Smooth muscle cell (in vitro differentiated cells): ENCODE results near the gene SCGB1C1. TPM values are rescaled to one million over a fixed set of nuclear protein-coding genes. Genes with fewer than 3 reads are reported as not detected.
"Not testable (repeated sequence)": the region's sequence is repeated elsewhere in the genome, so short reads cannot be mapped to it uniquely, and the experiment has no call there.

Experiments
- DNase-seq: peaks from one replicate; lab custom pipeline; 2025; ENCODE audit not compliant: unreplicated experiment; lab: John Stamatoyannopoulos, UW
- H2AFZ ChIP-seq: fragments of 200-600 bp; sonication (generic); 2 replicates; pipeline ENCODE4 v1.6.0; 2016; ENCODE audit warnings: antibody characterized with exemption, low read depth, mild to moderate bottlenecking
- H3F3A ChIP-seq: fragments of 200-600 bp; sonication (generic); 2 replicates; pipeline ENCODE4 v1.6.0; 2017; ENCODE audit warnings: antibody characterized with exemption, low read depth
- H3K27ac ChIP-seq: fragments of 200-600 bp; sonication (generic); 2 replicates; pipeline ENCODE4 v1.5.1; 2016; ENCODE audit warnings: low read depth, mild to moderate bottlenecking
- H3K27me3 ChIP-seq: fragments of 200-600 bp; sonication (generic); 2 replicates; pipeline ENCODE4 v1.6.1; 2016; ENCODE audit warnings: low read depth, mild to moderate bottlenecking
- H3K36me3 ChIP-seq: fragments of 200-600 bp; sonication (generic); 2 replicates; pipeline ENCODE4 v1.5.1; 2016; ENCODE audit warnings: low read depth
- H3K4me1 ChIP-seq: fragments of 200-600 bp; sonication (generic); 2 replicates; pipeline ENCODE4 v1.5.1; 2016; ENCODE audit warnings: low read depth
- H3K4me2 ChIP-seq: fragments of 200-600 bp; sonication (generic); 2 replicates; pipeline ENCODE4 v1.6.0; 2016; ENCODE audit warnings: mild to moderate bottlenecking
- H3K4me3 ChIP-seq: fragments of 200-600 bp; sonication (generic); 2 replicates; pipeline ENCODE4 v1.5.1; 2016; ENCODE audit warnings: mild to moderate bottlenecking
- H3K79me2 ChIP-seq: fragments of 200-600 bp; sonication (generic); 2 replicates; pipeline ENCODE4 v1.6.0; 2016; ENCODE audit warnings: low read depth, mild to moderate bottlenecking
- H3K9ac ChIP-seq: fragments of 200-600 bp; sonication (generic); 2 replicates; pipeline ENCODE4 v1.6.0; 2016; ENCODE audit warnings: low read depth
- H3K9me3 ChIP-seq: fragments of 200-600 bp; sonication (generic); replicated peaks from 2 replicates; pipeline ENCODE4 v1.5.1; 2016; ENCODE audit warnings: low read depth
- H4K20me1 ChIP-seq: fragments of 200-600 bp; sonication (generic); 2 replicates; pipeline ENCODE4 v1.6.0; 2016; ENCODE audit warnings: low read depth
- CTCF ChIP-seq: fragments of 200-600 bp; sonication (generic); IDR thresholded peaks from 2 replicates; pipeline ENCODE4 v1.5.1; 2017; ENCODE audit warnings: borderline replicate concordance, mild to moderate bottlenecking, antibody characterized with exemption; ENCODE audit not compliant: insufficient read depth, poor library complexity, severe bottlenecking
- WGBS: methylation state at CpG from one replicate; pipeline ENCODE4 v1.1.7; 2016; ENCODE audit warnings: low lambda C conversion rate; 5-methylcytosine and 5-hydroxymethylcytosine counted together
- polyA plus RNA-seq: library from polyadenylated mRNA; unstranded; fragments of >200 nt; fragmentation: Nextera tagmentation; extraction: Ambion mirVana; gene quantifications from 2 replicates; pipeline ENCODE4 v1.2.1, GENCODE V29; 2016
- total RNA-seq: library from RNA; depleted of rRNA; stranded (reverse); fragments of >200 nt; gene quantifications from 2 replicates; pipeline ENCODE4 v1.2.3, GENCODE V29; 2014

SCGB1C1 gene
- total and polyA plus RNA-seq, 2 experiments from 2014 or later: not detected

GRCh38 chr11:191490-192478, 1.1 kb upstream of the SCGB1C1 start:
- not testable (repeated sequence) for H3K9me3 ChIP-seq, H3K27me3 ChIP-seq, H3K4me1 ChIP-seq, DNase-seq, H2AFZ ChIP-seq, H3K79me2 ChIP-seq, H3K4me3 ChIP-seq, H3K36me3 ChIP-seq, H3F3A ChIP-seq, H3K4me2 ChIP-seq, H3K27ac ChIP-seq, H4K20me1 ChIP-seq, H3K9ac ChIP-seq
- WGBS: 88% methylated on average over 5 of the region's 8 CpGs
- peak; percentile 22 for TF ChIP-seq CTCF

- not testable (repeated sequence) for H3K4me2 ChIP-seq, H3K27ac ChIP-seq, H2AFZ ChIP-seq, H4K20me1 ChIP-seq, H3K4me3 ChIP-seq, DNase-seq, H3K36me3 ChIP-seq, H3K9ac ChIP-seq, H3K4me1 ChIP-seq, H3K9me3 ChIP-seq, H3K27me3 ChIP-seq, H3K79me2 ChIP-seq, H3F3A ChIP-seq
- WGBS: 81% methylated on average over 5 of the region's 5 CpGs
Observed at GRCh38 chr11:193481-193880, 603 bp downstream of the SCGB1C1 start.

- H3K27me3 ChIP-seq: no peaks in the 10 kb centered on the region
- no peak for TF ChIP-seq CTCF
- no peak overlapping the region for H2AFZ ChIP-seq
- no peak overlapping the region for H3K4me2 ChIP-seq
- 92% methylated on average over 20 of the region's 23 CpGs for WGBS
- no peaks in the 10 kb centered on the region for H3F3A ChIP-seq
- no peaks in the 10 kb centered on the region for H3K36me3 ChIP-seq
- H3K4me1 ChIP-seq: no peaks in the 10 kb centered on the region
- no peak overlapping the region for H3K4me3 ChIP-seq
- H3K9me3 ChIP-seq: no peaks in the 10 kb centered on the region
- no peak overlapping the region for H3K27ac ChIP-seq
- H3K79me2 ChIP-seq: no peaks in the 10 kb centered on the region
- H3K9ac ChIP-seq: no peak overlapping the region
- peaks cover 24% of the 10 kb centered on the region for H4K20me1 ChIP-seq
- DNase-seq: no peak
Observed at GRCh38 chr11:196786-197731, 4.2 kb downstream of the SCGB1C1 start.

GRCh38 chr11:197741-198235, 4.9 kb downstream of the SCGB1C1 start:
- TF ChIP-seq CTCF: no peak
- Histone ChIP-seq H3K36me3 (no peaks in the 10 kb centered on the region), H2AFZ (no peak overlapping the region), H3K79me2 (peaks cover 3% of the 10 kb centered on the region), H3F3A (no peaks in the 10 kb centered on the region), H4K20me1 (peaks cover 31% of the 10 kb centered on the region), H3K27me3 (no peaks in the 10 kb centered on the region), H3K4me1 (no peaks in the 10 kb centered on the region), H3K27ac (no peak overlapping the region), H3K9me3 (no peaks in the 10 kb centered on the region), H3K9ac (no peak overlapping the region), H3K4me2 (no peak overlapping the region), H3K4me3 (no peak overlapping the region)
- no peak for DNase-seq
- 89% methylated on average over 9 of the region's 9 CpGs for WGBS
